IPS DF 4.7 (cell line): Measurements from ENCODE around the gene CYTH3.
"Not testable (repeated sequence)": the region's sequence is repeated elsewhere in the genome, so short reads cannot be mapped to it uniquely, and the experiment has no call there.

Experiments
- DNase-seq: peaks from one replicate; pipeline ENCODE4 v3.0.0-alpha.2; 2013; ENCODE audit warnings: low spot score; ENCODE audit errors: extremely low read depth

CYTH3 gene, protein sequence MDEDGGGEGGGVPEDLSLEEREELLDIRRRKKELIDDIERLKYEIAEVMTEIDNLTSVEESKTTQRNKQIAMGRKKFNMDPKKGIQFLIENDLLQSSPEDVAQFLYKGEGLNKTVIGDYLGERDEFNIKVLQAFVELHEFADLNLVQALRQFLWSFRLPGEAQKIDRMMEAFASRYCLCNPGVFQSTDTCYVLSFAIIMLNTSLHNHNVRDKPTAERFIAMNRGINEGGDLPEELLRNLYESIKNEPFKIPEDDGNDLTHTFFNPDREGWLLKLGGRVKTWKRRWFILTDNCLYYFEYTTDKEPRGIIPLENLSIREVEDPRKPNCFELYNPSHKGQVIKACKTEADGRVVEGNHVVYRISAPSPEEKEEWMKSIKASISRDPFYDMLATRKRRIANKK

DNA sequence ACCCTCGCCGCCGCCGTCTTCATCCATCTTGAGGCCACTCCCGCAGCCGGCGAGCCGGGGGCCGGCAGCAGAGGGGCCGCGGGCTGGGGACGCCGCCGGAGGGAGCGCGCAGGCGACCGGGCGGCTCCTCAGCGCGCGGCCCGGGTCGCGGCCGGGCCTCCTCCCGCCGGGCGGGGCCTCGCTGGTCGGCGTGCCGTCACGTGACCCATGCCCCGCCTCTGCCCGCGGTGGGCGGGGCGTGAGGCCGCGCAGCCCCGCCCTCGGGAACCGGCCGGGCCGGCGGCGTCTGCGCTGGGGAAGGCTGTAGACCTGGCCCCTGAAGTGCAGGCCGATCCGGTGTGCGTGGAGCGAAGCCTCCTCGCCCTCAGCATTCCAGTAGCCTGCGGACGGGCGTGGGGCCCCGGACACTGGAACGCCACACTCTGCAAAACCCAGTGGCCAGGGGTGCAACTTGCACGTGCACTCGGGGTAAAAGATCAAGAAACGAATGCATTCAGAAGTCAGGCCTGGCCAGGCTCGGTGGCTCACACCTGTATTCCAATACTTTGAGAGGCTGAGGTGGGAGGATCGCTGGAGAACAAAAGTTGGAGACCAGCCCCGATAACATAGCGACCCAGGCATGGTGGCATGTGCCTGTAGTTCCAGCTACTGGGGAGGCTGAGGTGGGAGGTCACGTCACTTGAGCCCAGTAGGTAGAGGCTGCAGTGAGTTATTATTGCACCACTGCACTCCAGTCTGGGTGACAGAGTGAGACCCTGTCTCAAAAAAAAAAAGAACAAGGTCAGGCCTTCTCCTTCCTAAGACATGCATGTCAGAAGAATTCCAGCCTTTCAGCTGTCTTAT, at the start of gene CYTH3:
Gene CYTH3, minus strand, starts transcription at position 144 of the 843 bp plus-strand sequence. Its CDS starts 117 bp downstream, at position 27.
- no peak for DNase-seq

DNA sequence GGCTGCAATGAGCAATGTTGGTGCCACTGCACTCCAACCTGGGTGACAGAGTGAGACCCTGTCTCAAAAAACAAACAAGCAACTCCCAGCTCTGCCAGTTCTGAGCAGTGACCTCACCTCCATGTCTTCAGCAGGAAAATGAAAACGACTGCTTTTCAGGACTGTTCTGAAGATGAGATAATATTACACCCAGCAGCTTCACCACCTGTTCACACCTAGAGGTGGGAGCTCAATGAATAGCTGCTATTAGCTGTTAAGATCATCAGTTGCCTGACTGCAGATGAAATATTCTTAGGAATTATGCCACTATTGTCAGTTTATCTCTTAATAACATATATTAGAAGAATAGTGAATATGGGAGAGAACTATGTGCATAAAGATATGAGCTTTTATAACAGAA, 48.4 kb upstream of the CYTH3 start:
- no peak for DNase-seq

DNA sequence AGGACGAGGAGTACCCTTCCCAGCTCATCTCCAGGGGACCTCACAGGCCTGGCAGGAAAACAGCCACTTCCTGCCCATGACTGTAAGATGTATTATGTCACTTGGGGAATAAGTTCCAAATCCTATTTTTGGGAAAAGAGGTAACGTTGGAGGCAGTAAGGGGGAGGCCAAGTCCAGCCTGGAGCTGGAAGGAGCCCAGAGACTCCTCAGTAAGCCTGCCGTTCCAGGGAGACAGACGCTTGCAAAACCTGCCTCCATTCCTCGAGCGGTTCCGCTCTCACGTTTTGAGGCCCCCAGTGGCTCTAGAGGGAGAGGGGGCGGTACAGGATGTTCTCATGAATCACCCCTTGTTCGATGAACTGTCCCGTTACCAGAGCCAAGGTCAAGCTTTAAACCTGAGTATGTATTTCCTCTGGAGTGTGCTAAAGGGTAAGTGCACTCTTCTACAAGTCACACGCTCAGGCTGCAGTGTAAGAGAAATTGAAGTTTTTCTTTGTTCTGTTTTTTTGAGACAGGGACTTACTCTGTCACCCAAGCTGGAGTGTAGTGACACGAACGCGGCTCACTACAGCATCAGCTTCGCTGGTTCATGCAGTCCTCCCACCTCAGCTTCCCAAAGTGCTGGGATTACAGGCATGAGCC, 45.5 kb upstream of the CYTH3 start:
- DNase-seq: no peak

DNA sequence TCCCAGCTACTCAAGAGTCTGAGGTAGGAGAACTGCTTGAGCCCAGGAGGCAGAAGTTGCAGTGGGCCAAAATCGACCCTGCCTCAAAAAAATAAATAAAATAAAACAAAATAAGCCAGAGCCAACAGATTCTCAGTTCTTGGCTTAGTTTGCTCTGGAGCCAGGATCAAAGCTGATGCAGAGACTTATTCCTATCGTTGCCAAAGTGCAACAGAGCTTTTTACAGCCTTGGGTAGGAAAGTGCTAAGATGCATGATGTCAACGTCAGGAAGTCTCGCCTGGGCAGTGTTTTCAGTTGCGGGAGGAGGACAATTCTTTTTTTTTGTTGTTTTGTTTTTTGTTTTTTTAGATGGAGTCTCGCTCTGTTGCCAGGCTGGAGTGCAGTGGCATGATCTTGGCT, 43.8 kb upstream of the CYTH3 start:
- DNase-seq: no peak

DNA sequence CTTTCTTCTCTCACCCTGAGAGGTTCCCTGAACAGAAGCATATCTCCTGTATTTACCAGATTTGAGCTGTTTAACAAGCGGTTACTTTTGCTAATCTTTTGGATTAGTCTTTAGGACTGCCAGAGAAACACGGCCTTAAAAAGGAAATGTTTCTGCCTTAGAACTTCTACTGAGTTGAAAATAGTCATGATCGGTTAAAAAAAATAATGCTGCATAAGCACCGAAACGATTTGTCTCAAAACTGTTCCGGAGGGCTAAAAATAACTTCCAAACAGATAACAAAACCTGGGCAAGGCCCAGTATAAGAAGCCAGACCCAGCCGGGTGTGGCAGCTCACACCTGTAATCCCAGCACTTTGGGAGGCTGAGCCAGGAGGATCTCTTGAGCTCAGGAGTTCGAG, 43.3 kb upstream of the CYTH3 start:
- DNase-seq: no peak

DNA sequence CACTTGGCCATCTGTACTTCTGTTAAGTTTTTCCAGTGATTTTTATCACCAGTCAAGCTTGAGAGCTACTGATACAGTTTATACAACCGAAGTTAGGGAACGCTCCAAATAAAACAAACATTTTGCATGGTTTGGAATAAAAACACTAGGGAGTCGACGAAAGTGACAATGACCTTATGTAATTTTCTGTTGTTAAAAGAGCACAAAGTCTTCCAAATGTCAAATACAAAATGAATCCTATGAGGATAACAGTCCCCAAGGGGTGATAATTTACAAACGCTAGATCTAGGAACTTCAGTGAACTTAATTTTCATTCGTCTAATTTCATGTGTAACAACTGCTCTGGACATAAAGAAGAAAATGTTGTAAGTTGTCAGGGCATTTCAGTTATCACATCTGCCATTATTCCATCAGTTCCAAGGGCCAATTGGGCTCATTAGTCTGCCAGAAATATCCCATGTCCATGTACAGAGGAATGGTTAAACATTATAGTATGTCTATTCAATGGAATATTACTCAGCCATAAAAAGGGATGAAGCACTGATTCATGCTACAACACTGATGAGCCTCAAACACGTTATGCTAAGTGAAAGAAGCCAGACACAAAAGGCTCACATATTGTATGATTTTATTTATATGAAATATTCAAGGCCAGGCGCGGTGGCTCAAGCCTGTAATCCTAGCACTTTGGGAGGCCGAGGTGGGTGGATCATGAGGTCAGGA, 38.0 kb upstream of the CYTH3 start:
- DNase-seq: no peak

DNA sequence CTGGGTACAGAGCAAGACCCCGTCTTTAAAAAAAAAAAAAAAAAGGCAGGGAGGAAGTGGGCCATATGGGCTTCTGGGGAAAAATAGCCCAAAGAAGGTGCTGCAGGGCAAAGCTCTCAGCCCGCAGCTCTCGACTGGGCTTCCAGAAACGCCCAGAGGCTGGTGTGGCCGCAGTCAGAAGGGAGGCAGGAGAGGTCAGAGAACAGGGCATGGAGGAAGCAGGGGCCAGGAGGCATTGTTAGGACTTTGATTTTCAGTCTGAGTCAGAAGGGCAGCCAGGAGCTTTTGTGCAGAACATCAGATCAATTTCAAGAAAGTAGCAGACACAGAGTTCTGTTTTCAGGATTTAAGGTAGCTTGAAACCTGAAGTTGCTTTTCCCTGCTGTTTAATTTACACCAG, 35.3 kb upstream of the CYTH3 start:
- no peak for DNase-seq

DNA sequence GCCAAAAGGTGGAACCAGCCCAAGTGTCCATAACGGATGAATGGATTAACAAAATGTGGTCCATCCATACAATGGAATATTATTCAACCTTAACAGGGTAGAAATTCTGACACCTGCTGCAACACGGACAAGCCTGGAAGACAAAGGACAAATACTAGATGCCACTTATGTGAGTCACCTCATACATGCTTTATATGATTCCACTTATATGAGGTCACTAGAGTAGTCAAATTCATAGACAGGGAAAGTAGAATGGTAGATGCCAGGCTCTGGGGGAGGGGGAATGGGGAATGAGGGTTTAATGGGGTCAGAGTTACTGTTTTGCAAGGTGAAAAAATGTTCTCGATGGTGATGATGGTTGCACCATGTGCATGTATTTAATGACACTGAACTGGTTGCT, 34.0 kb upstream of the CYTH3 start:
- no peak for DNase-seq

DNA sequence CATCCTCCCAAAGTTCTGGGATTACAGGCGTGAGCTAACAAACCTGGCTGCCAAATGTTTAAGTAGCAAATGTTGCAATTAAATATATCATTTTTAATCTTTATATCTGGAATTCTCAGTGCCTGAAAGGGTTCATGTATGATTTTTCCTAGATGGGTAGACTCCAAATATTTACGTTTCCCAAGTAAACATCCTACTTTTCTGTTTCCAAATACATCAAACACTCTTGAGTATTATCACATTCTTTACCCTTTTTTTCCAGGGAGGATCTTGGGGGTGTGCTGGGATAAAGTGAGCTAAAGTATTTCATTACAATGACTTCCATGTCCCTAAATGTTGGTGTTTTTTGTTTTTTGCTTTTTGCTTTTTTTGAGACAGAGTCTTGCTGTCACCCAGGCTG, 32.9 kb upstream of the CYTH3 start:
- DNase-seq: no peak

DNA sequence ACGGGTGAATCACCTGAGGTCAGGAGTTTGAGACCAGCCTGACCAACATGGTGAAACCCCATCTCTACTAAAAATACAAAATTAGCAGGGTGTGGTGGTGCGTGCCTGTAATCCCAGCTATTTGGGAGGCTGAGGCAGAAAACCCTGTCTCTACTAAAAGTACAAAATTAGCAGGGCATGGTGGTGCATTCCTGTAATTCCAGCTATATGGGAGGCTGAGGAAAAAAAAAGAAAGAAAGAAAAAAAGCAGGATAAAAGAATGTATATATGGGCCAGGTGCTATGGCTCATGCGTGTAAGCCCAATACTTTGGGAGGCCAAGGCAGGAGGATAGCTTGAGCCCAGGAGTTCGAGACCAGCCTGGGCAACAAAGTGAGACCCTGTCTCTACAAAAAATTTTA, 29.0 kb upstream of the CYTH3 start:
- not testable (repeated sequence) for DNase-seq

DNA sequence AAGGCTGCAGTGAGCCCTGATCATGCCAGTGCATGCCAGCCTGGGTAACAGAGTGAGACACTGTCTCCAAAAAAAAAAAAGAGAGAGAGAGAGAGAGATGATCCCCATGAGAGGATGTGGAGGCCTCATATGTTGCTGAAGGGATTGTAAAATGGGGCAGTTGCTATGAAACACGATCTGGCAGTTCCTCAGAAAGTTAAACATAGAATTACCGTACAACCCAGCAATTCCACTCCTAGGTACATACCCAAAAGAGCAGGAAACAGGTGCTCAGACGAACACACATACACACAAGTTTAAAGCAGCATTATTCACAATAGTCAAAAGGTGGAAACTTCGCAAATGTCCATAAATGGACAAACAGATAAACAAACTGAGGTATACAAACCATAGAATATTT, 27.4 kb upstream of the CYTH3 start:
- no peak for DNase-seq

DNA sequence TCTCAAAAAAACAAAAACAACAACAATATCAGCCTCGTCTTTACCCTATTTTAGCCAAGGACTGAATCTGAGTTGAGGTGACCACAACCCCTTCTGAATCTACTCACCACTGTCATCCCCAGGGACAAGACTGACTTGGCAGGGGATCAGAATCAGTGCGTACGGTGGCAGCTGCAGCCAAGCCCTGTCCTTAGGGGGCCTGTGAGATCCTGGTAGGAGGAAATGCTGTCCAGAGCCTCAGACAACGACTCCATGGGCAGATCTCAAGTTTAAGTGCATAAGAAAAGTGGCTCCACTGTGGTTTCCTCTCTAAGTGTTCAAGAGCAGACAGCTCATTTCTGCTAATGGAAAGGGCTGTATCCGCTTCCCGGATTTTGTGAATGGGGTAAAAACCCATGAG, 22.4 kb upstream of the CYTH3 start:
- no peak for DNase-seq

DNA sequence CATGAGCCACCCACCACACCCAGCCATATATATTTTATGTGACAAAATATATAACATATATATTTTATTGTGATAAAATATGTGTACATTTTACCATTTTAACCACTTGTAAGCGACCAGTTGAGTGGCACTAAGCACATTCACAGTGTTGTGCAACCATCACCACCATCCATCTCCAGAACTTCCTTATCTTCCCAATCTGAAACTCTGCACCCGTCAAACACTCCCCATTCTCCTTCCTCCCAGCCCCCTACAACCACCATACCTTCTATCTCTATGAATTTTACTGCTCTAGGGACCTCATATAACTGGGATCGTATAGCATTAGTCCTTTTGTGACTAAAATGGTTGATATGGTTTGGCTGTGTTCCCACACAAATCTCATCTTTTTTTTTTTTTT, 20.8 kb upstream of the CYTH3 start:
- DNase-seq: no peak

DNA sequence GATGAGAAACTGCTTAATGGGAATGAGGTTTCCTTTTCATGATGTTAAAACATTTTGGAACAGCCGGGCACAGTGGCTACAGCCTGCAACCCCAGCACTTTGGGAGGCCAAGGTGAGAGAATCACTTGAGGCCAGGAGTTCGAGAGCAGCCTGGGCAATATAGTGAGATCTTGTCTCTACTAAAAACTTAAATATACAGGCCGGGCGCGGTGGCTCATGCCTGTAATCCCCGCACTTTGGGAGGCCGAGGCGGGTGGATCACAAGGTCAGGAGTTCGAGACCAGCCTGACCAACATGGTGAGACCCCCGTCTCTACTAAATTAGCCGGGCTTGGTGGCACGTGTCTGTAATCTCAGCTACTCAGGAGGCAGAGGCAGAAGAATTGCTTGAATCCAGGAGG, 19.5 kb upstream of the CYTH3 start:
- DNase-seq: not testable (repeated sequence)

DNA sequence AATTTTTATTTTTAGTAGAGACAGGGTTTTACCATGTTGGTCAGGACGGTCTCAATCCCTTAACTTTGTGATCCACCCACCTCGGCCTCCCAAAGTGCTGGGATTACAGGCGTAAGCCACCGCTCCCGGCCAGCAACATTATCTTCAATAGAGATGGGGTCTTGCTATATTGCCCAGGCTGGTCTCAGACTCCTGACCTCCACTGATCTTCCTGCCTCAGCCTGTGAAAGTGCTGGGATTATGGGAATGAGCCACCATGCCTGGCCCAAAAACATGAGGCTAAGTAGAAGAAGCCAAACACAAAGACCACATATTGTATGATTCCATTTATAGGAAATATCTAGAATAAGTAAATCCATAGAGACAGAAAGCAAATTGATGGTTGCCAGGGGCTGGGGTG, 19.1 kb upstream of the CYTH3 start:
- no peak for DNase-seq

DNA sequence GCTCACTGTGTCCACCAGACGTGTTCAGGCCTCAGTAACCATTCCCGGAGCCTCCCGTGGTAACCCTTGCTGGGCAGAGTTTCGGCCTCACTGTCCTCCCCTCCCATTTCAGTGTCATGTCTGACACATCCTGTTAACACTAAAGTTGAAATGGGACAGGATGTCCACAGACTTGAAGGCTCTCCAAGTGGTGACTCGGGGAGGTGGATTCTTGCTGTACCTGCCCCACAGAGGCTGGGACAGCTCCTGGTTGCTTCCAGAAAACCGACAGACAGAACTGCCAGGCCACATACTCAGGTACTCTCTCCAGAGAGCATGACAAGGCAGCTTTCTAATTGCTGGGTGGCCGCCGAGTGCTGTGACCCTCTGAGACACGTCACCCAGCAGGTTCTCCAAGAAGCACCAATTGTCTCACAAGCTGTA, 17.9 kb upstream of the CYTH3 start:
- DNase-seq: no peak

DNA sequence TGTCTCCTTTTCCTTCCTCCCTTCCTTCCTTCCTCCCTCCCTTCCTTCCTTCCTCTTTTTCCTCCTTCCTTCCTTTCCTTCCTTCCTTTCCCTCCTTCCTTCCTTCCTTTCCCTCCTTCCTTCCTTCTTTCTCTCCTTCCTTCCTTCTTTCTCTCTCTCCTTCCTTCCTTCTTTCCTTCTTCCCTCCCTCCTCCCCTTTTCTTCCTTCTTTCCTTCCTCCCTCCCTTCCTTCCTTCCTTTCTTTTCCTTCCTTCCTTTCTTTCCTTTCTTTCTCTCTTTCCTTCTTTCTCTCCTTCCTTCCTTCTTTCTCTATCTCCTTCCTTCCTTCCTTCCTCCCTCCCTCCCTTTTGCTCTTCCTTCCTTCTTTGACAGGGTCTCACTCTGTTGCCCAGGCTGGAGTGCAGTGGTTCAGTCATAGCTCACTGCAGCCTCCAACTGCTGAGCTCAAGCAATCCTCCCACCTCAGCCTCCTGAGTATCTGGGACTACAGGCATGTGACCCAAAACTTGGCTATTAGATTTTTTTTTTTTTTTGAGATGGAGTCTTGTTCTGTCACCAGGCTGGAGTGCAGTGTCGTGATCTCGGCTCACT, 15.9 kb upstream of the CYTH3 start:
- DNase-seq: no peak

DNA sequence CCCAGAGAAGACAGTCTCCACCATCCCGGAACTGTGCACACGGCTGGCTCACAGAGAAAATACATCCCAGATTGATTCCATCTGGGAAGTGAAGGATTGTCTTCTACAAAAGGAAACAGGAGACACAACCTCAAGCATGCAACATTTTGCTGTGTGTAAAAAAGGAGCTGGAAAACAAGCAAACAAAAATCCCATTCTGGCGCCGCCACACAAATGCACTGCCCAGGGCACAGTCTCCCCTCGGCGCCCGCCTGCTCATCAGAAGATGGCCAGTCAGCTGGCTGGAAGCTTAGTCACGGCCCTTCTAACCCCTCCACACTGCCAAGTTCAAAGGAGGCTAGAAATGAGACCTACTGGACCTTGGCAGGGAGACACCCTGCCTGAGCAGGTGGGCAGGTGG, 14.1 kb upstream of the CYTH3 start:
- no peak for DNase-seq

DNA sequence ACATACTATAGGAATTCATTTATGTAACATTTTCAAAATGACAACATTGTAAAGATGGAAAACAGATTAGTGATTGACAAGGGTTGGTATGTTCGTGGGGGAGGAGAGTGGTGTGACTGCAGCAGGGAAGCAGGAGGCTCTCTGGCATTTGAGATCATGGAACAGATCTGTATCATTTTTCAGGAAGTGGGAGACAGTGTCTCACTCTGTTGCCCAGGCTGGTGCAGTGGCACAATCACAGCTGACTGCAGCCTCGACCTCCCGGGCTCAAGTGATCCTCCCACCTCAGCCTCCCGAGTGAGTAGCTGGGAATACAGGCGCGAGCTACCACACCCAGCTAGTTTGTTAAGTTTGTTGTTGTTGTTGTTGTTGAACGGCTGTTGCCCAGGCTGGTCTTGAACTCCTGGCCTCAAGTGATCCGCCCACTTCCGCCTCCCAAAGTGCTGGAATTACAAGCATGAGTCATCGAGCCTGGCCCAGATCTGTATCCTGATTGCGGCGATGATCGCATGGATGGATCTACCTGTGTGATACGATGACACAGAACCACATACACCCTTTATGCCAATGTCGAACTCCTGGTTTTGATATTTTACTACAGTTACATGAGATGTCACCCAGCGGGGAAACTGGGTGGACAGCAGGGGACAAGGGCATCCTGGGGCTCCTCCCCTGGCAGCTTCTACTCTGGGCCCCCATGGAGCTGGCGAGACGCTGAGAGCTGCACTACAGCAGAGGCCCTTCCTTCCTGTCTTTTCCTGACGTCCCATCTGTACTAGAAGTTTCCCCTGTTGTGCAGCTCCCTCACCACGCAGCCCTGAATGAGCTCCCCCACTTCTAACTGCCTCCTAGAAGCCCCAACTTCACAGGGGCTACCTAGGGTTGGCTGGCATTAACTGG, 12.3 kb upstream of the CYTH3 start:
- DNase-seq: no peak

DNA sequence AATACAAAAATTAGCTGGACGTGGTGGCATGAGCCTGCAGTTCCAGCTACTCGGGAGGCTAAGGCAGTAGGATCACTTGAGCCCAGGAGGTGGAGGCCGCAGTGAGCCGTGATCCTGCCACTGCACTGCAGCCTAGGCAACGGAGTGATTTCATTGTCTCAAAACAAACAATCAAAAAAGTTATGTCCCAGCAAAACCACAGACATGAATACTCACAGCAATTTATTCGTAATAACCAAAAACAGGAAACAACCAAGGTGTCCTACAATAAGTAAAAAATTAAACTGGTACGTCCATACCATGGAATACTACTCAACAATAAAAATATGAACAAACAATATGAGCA, 11.6 kb upstream of the CYTH3 start:
- DNase-seq: no peak
